Activated CD4-positive, alpha-beta memory T cell treated with anti-CD3 and anti-CD28 coated beads, Interleukin-2, amount 10 ng/mL, durations not matched to agents 7 days and 5 days (primary cell): ENCODE measurements around the gene ATP6V1C2. TPM values are rescaled to one million over a fixed set of nuclear protein-coding genes. Genes with fewer than 3 reads are reported as not detected.
"Not testable (repeated sequence)": the region's sequence is repeated elsewhere in the genome, so short reads cannot be mapped to it uniquely, and the experiment has no call there.

Experiments used
- CTCF ChIA-PET: fragments of 350-600 bp; sonication (Branson Sonifier 250); formaldehyde crosslinking; loops from one replicate; lab custom pipeline; 2021; ENCODE audit warnings: antibody characterized with exemption, inconsistent platforms; lab: Charles Lee
- POLR2A ChIA-PET: fragments of 350-600 bp; sonication (Branson Sonifier 250); formaldehyde crosslinking; loops from one replicate; lab custom pipeline; 2021; ENCODE audit warnings: antibody characterized with exemption; lab: Charles Lee
- DNase-seq: peaks from one replicate; pipeline ENCODE4 v3.0.0-alpha.2; 2020
- H3K27ac Mint-ChIP-seq: one replicate; pipeline ENCODE4 v1.8.0; 2021; ENCODE audit warnings: mild to moderate bottlenecking, mixed read lengths
- H3K27me3 Mint-ChIP-seq: one replicate; pipeline ENCODE4 v1.8.0; 2021; ENCODE audit warnings: mixed read lengths
- H3K36me3 Mint-ChIP-seq: one replicate; pipeline ENCODE4 v1.8.0; 2021; ENCODE audit warnings: low read depth, mixed read lengths
- H3K4me1 Mint-ChIP-seq: one replicate; pipeline ENCODE4 v1.8.0; 2021; ENCODE audit warnings: mixed read lengths
- H3K4me3 Mint-ChIP-seq: one replicate; pipeline ENCODE4 v1.8.0; 2021; ENCODE audit warnings: mild to moderate bottlenecking, mixed read lengths
- H3K9me3 Mint-ChIP-seq: one replicate; pipeline ENCODE4 v1.8.0; 2021; ENCODE audit warnings: mixed read lengths
- total RNA-seq, 2 experiments: library from RNA; stranded (reverse); gene quantifications; one replicate each; pipeline ENCODE4 v1.2.3, GENCODE V29; 2021

Gene ATP6V1C2
- total RNA-seq, 2 experiments from 2014 or later = not detected

GRCh38 chr2:10800163-10800562 is 78.7 kb downstream of the ATP6V1C2 start:
- H3K4me3 Mint-ChIP-seq = no peak overlapping the region
- POLR2A ChIA-PET = interaction anchor here (1.0 to 1.1 kb wide), 2 partner anchors 9 kb away, joined by 3 read pairs; no protein-coding TSS in a partner anchor

GRCh38 chr2:10802657-10803056 is 81.2 kb downstream of the ATP6V1C2 start:
- Mint-ChIP-seq H3K36me3 (peaks cover 40% of the 10 kb centered on the region), H3K27ac (no peak overlapping the region), H3K27me3 (no peaks in the 10 kb centered on the region), H3K4me1 (peaks cover 22% of the 10 kb centered on the region), H3K4me3 (no peak overlapping the region), H3K9me3 (no peaks in the 10 kb centered on the region)
- DNase-seq = no peak
- CTCF ChIA-PET = no interaction called here
- POLR2A ChIA-PET = interaction anchor here (1.1 to 2.2 kb wide), 2 partner anchors 9 kb away, joined by 3 to 10 read pairs; partner anchors contain the start of gene PDIA6

More at GRCh38 chr2:10800163-10800562, 78.7 kb downstream of the ATP6V1C2 start:
- Mint-ChIP-seq H3K27me3 (no peaks in the 10 kb centered on the region), H3K27ac (no peak overlapping the region), H3K9me3 (no peaks in the 10 kb centered on the region), H3K4me1 (peaks cover 14% of the 10 kb centered on the region), H3K36me3 (peaks cover 56% of the 10 kb centered on the region)
- CTCF ChIA-PET = interaction anchor here (2.2 kb wide), 1 partner anchor 12 kb away, joined by 7 read pairs; the partner anchor contains the start of gene PDIA6
- no peak for DNase-seq

GRCh38 chr2:10805990-10806389 is 84.6 kb downstream of the ATP6V1C2 start:
- H3K9me3 Mint-ChIP-seq, CTCF ChIA-PET: not testable (repeated sequence)

GRCh38 chr2:10806543-10806942 is 85.1 kb downstream of the ATP6V1C2 start:
- CTCF ChIA-PET = no interaction called here
- no peaks in the 10 kb centered on the region for H3K27me3 Mint-ChIP-seq
- H3K36me3 Mint-ChIP-seq = peaks cover 45% of the 10 kb centered on the region
- no peaks in the 10 kb centered on the region for H3K9me3 Mint-ChIP-seq
- DNase-seq = no peak
- H3K4me1 Mint-ChIP-seq = peaks cover 52% of the 10 kb centered on the region
- no peak overlapping the region for H3K4me3 Mint-ChIP-seq
- no peak overlapping the region for H3K27ac Mint-ChIP-seq
- POLR2A ChIA-PET = interaction anchor here (1.6 kb wide), 1 partner anchor 15 kb away, joined by 5 read pairs; no protein-coding TSS in a partner anchor

More at GRCh38 chr2:10805990-10806389, 84.6 kb downstream of the ATP6V1C2 start:
- DNase-seq, H3K4me3 Mint-ChIP-seq, POLR2A ChIA-PET, H3K27ac Mint-ChIP-seq, H3K27me3 Mint-ChIP-seq: not testable (repeated sequence)
- H3K4me1 Mint-ChIP-seq = peaks cover 50% of the 10 kb centered on the region
- peaks cover 45% of the 10 kb centered on the region for H3K36me3 Mint-ChIP-seq

GRCh38 chr2:10810202-10811161 is 89.1 kb downstream of the ATP6V1C2 start:
- H3K4me3 Mint-ChIP-seq = peak overlapping the region; percentile 88
- H3K36me3 Mint-ChIP-seq = peaks cover 38% of the 10 kb centered on the region
- no peaks in the 10 kb centered on the region for H3K9me3 Mint-ChIP-seq
- ChIA-PET POLR2A (interaction anchor here (1.6 kb wide), 1 partner anchor 15 kb away, joined by 5 read pairs; no protein-coding TSS in a partner anchor), CTCF (no interaction called here)
- H3K27ac Mint-ChIP-seq = peak overlapping the region; percentile 89
- peaks cover 3% of the 10 kb centered on the region for H3K27me3 Mint-ChIP-seq
- no peak for DNase-seq
- peaks cover 48% of the 10 kb centered on the region for H3K4me1 Mint-ChIP-seq

- Mint-ChIP-seq H3K27ac (peak overlapping the region; percentile 89), H3K9me3 (no peaks in the 10 kb centered on the region), H3K4me3 (peak overlapping the region; percentile 88), H3K36me3 (peaks cover 38% of the 10 kb centered on the region), H3K27me3 (peaks cover 8% of the 10 kb centered on the region), H3K4me1 (peaks cover 47% of the 10 kb centered on the region)
- no peak for DNase-seq
- POLR2A ChIA-PET = interaction anchor here (0.8 to 2.5 kb wide), 13 partner anchors 10 to 941 kb away, joined by 3 to 26 read pairs (median 5); partner anchors contain the start of genes NOL10 and SLC66A3
- CTCF ChIA-PET = interaction anchor here (0.6 to 1.8 kb wide), 5 partner anchors 12 to 1710 kb away, joined by 3 to 8 read pairs (median 3); no protein-coding TSS in a partner anchor
These were observed 90.1 kb downstream of the ATP6V1C2 start for GRCh38 chr2:10811517-10811916.

GRCh38 chr2:10812362-10813162 is 91.1 kb downstream of the ATP6V1C2 start, which contains the start of gene PDIA6:
PDIA6 (minus strand) TSS chr2:10812785; CDS start chr2:10812696, 89 bp downstream.
- peak within 1 kb of the TSS; percentile 89 for H3K27ac Mint-ChIP-seq
- H3K9me3 Mint-ChIP-seq = no peaks in the 10 kb centered on the region
- peaks cover 15% of the 10 kb centered on the region for H3K27me3 Mint-ChIP-seq
- H3K4me3 Mint-ChIP-seq = peak within 1 kb of the TSS; percentile 88
- ChIA-PET CTCF (interaction anchor here (0.7 to 1.8 kb wide), 5 partner anchors 13 to 365 kb away, joined by 3 to 8 read pairs (median 4); a partner anchor contains a TSS), POLR2A (interaction anchor here (0.7 to 2.5 kb wide), 20 partner anchors 8 to 940 kb away, joined by 3 to 26 read pairs (median 4); partner anchors contain the start of genes LPIN1 and NOL10)
- peaks cover 34% of the 10 kb centered on the region for H3K36me3 Mint-ChIP-seq
- DNase-seq = peak; percentile 95
- peaks cover 37% of the 10 kb centered on the region for H3K4me1 Mint-ChIP-seq

- Mint-ChIP-seq H3K27ac (peak overlapping the region; percentile 65), H3K4me3 (peak overlapping the region; percentile 76), H3K27me3 (peaks cover 19% of the 10 kb centered on the region), H3K4me1 (peaks cover 28% of the 10 kb centered on the region), H3K36me3 (peaks cover 26% of the 10 kb centered on the region)
- POLR2A ChIA-PET = interaction anchor here (0.7 to 2.5 kb wide), 8 partner anchors 18 to 530 kb away, joined by 3 to 26 read pairs (median 5); partner anchors contain the start of gene NOL10
- not testable (repeated sequence) for DNase-seq, H3K9me3 Mint-ChIP-seq
- CTCF ChIA-PET = interaction anchor here (1.8 kb wide), 1 partner anchor 19 kb away, joined by 8 read pairs; no protein-coding TSS in a partner anchor
These were observed 92.0 kb downstream of the ATP6V1C2 start for GRCh38 chr2:10813163-10814138.

GRCh38 chr2:10814142-10814541 is 92.7 kb downstream of the ATP6V1C2 start:
- Mint-ChIP-seq H3K9me3 (no peaks in the 10 kb centered on the region), H3K4me3 (no peak overlapping the region), H3K27ac (no peak overlapping the region), H3K27me3 (peaks cover 24% of the 10 kb centered on the region), H3K4me1 (peaks cover 23% of the 10 kb centered on the region), H3K36me3 (peaks cover 23% of the 10 kb centered on the region)
- CTCF ChIA-PET = no interaction called here
- DNase-seq = no peak
- POLR2A ChIA-PET = no interaction called here

GRCh38 chr2:10814571-10815331 is 93.3 kb downstream of the ATP6V1C2 start:
- CTCF ChIA-PET = no interaction called here

GRCh38 chr2:10817413-10817812 is 96.0 kb downstream of the ATP6V1C2 start:
- CTCF ChIA-PET = interaction anchor here (1.9 kb wide), 1 partner anchor 18 kb away, joined by 11 read pairs; no protein-coding TSS in a partner anchor
- Mint-ChIP-seq H3K4me1 (peaks cover 5% of the 10 kb centered on the region), H3K4me3 (no peak overlapping the region), H3K27me3 (peaks cover 36% of the 10 kb centered on the region), H3K36me3 (no peaks in the 10 kb centered on the region), H3K9me3 (no peaks in the 10 kb centered on the region), H3K27ac (no peak overlapping the region)
- DNase-seq = no peak
- POLR2A ChIA-PET = no interaction called here

More at GRCh38 chr2:10814571-10815331, 93.3 kb downstream of the ATP6V1C2 start:
- POLR2A ChIA-PET = no interaction called here
- peaks cover 19% of the 10 kb centered on the region for H3K4me1 Mint-ChIP-seq
- H3K9me3 Mint-ChIP-seq = no peaks in the 10 kb centered on the region
- H3K4me3 Mint-ChIP-seq = peak overlapping the region; percentile 37
- no peak for DNase-seq
- peaks cover 20% of the 10 kb centered on the region for H3K36me3 Mint-ChIP-seq
- no peak overlapping the region for H3K27ac Mint-ChIP-seq
- peaks cover 28% of the 10 kb centered on the region for H3K27me3 Mint-ChIP-seq
